Measurements from ENCODE around the gene CD36. TPM values are rescaled to one million over a fixed set of nuclear protein-coding genes. Genes with fewer than 3 reads are reported as not detected.
A peak's percentile ranks its signal among the peaks of the same experiment; 100 is the strongest.

CD36 gene
- total RNA-seq, 2 donors from 2014 or later = 5.7 to 7.2 TPM

GRCh38 chr7:80686576-80686975, 48.1 kb downstream of the CD36 start:
- H3K4me1 ChIP-seq (replicated peaks) = no peaks in the 10 kb centered on the region
- 95% methylated on average over 2 of the region's 2 CpGs for WGBS
- H3K27ac ChIP-seq = no peak overlapping the region
- intact Hi-C loops (cut with DNase I) = no loop called here
- H3K9me3 ChIP-seq = no peaks in the 10 kb centered on the region
- DNase-seq (ENCODE audit: low spot score) = no peak
- no peaks in the 10 kb centered on the region for H3K36me3 ChIP-seq
- no peak for TF ChIP-seq CTCF (IDR thresholded peaks at IDR 0.05)
- TF ChIP-seq POLR2A (IDR thresholded peaks at IDR 0.05) = no peak
- TF ChIP-seq POLR2AphosphoS5 (IDR thresholded peaks at IDR 0.05) = no peak
- no peaks in the 10 kb centered on the region for H3K27me3 ChIP-seq (replicated peaks; ENCODE audit: insufficient read depth)
- H3K4me3 ChIP-seq = no peak overlapping the region

- WGBS = 19% methylated on average over 5 of the region's 5 CpGs
- Histone ChIP-seq H3K4me1 (replicated peaks) (no peaks in the 10 kb centered on the region), H3K9me3 (no peaks in the 10 kb centered on the region), H3K27me3 (replicated peaks; ENCODE audit: insufficient read depth) (no peaks in the 10 kb centered on the region), H3K27ac (no peak overlapping the region), H3K36me3 (no peaks in the 10 kb centered on the region), H3K4me3 (no peak overlapping the region)
- intact Hi-C loops (cut with DNase I) = loop anchor here (5.0 kb wide), 3 partner anchors 218 to 773 kb away; partner anchors contain the start of gene SEMA3C
- no peak for DNase-seq (ENCODE audit: low spot score)
- TF ChIP-seq CTCF (IDR thresholded peaks at IDR 0.05) (peak in 3 of 4 experiments; percentile 70 to 85 (median 82)), POLR2AphosphoS5 (IDR thresholded peaks at IDR 0.05) (peak; percentile 33), POLR2A (IDR thresholded peaks at IDR 0.05) (no peak)
Measured at GRCh38 chr7:80699045-80699638, 60.7 kb downstream of the CD36 start.

- no peaks in the 10 kb centered on the region for H3K36me3 ChIP-seq
- no peak for DNase-seq (ENCODE audit: low spot score)
- TF ChIP-seq CTCF (IDR thresholded peaks at IDR 0.05) = no peak
- TF ChIP-seq POLR2A (IDR thresholded peaks at IDR 0.05) = no peak
- no peak for TF ChIP-seq POLR2AphosphoS5 (IDR thresholded peaks at IDR 0.05)
- intact Hi-C loops (cut with DNase I) = loop anchor here (5.0 kb wide), 3 partner anchors 218 to 773 kb away; partner anchors contain the start of gene SEMA3C
- H3K27me3 ChIP-seq (replicated peaks; ENCODE audit: insufficient read depth) = no peaks in the 10 kb centered on the region
- H3K9me3 ChIP-seq = no peaks in the 10 kb centered on the region
- no peak overlapping the region for H3K27ac ChIP-seq
- 50% methylated on average over 4 of the region's 4 CpGs for WGBS
- H3K4me3 ChIP-seq = no peak overlapping the region
- H3K4me1 ChIP-seq (replicated peaks) = no peaks in the 10 kb centered on the region
Measured at GRCh38 chr7:80699721-80700256, 61.3 kb downstream of the CD36 start.

- no peaks in the 10 kb centered on the region for H3K9me3 ChIP-seq
- 73% methylated on average over 1 of the region's 1 CpG for WGBS
- no peaks in the 10 kb centered on the region for H3K36me3 ChIP-seq
- H3K4me1 ChIP-seq (replicated peaks) = no peaks in the 10 kb centered on the region
- H3K27ac ChIP-seq = no peak overlapping the region
- TF ChIP-seq CTCF (IDR thresholded peaks at IDR 0.05) (no peak), POLR2A (IDR thresholded peaks at IDR 0.05) (no peak), POLR2AphosphoS5 (IDR thresholded peaks at IDR 0.05) (no peak)
- no peak overlapping the region for H3K4me3 ChIP-seq
- DNase-seq (ENCODE audit: low spot score) = no peak
- intact Hi-C loops (cut with DNase I) = loop anchor here (2.0 kb wide), 1 partner anchor 554 kb away; no protein-coding TSS in a partner anchor
- no peaks in the 10 kb centered on the region for H3K27me3 ChIP-seq (replicated peaks; ENCODE audit: insufficient read depth)
Measured at GRCh38 chr7:80703272-80703671, 64.8 kb downstream of the CD36 start.

All from prostate gland (tissue), 2 donors.